SW480 (cell line): ENCODE results near the gene CAMTA2.
"Not testable (repeated sequence)": the region's sequence is repeated elsewhere in the genome, so short reads cannot be mapped to it uniquely, and the experiment has no call there.

Source experiments
- DNase-seq: peaks from one replicate; pipeline ENCODE4 v3.0.0-alpha.2; 2016; ENCODE audit warnings: low spot score

The CAMTA2 gene

GRCh38 chr17:4931963-4932362 lies 55.5 kb downstream of the CAMTA2 start, which contains the start of gene GP1BA:
Gene GP1BA (plus strand): TSS chr17:4932277. CDS start chr17:4932605, 328 bp downstream.
- DNase-seq = no peak

GRCh38 chr17:4928881-4929280 lies 58.6 kb downstream of the CAMTA2 start:
- DNase-seq = no peak

GRCh38 chr17:4926577-4927335 lies 60.7 kb downstream of the CAMTA2 start:
- DNase-seq = not testable (repeated sequence)

DNA sequence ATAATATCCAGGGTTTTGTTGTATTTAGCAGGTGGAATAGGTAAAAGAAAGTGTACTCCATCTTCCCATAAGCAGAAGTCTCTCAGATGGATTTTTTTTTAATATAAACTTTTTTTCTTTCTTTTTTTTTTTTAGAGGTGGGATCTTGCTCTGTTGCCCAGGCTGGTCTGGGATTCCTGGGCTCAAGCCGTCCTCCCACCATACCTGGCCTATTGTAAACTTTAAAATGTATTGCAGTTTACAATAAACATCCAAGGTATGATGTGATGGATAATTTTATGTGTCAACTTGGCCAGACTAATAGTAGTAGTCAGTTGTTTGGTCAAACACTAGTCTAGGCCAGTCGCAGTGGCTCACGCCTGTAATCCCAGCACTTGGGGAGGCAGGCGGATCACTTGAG lies 66.2 kb downstream of the CAMTA2 start:
- no peak for DNase-seq

- DNase-seq = no peak
Observed at GRCh38 chr17:4920351-4921048, 67.0 kb downstream of the CAMTA2 start.

DNA sequence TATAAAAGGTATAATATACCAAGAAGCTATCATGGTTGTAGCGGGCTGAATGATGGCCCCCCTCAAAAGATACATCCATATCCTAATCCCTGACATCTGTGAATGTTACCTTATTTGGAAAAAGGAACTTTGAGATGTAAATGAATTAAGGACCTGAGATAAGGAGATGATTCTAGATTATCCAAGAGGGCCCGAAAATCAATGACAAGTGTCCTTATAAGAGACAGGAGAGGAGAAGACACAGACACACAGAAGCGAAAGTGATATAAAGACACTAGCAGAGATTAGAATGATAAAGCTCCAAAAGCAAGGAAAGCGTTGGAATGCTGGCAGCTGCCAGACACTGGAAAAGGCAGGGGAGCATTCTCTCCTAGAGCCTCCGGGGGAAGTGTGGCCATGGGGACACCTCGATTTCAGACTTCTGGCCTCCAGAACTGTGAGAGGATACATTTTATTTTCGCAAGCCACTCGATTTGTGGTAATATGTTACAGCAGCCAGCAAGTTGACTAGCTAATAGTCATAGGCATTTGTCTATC lies 67.9 kb downstream of the CAMTA2 start:
- DNase-seq = no peak
